HEK293 (cell line): ENCODE results near the gene CMC1.
A peak's percentile ranks its signal among the peaks of the same experiment; 100 is the strongest.

Source experiments
- GFI1B ChIP-seq: fragments of 450-650 bp; formaldehyde crosslinking; IDR thresholded peaks from 2 replicates; pipeline ENCODE4 v1.5.1; 2016; ENCODE audit warnings: missing biosample characterization, missing genetic modification characterization
- SCRT1 ChIP-seq: fragments of 450-650 bp; formaldehyde crosslinking; IDR thresholded peaks from 2 replicates; pipeline ENCODE4 v1.5.1; 2016; ENCODE audit warnings: missing biosample characterization, missing genetic modification characterization, borderline replicate concordance
- SETDB1 ChIP-seq: IDR thresholded peaks from one replicate; pipeline ENCODE4 v1.6.1; 2017; ENCODE audit warnings: mild to moderate bottlenecking, low read length, moderate library complexity, mixed read lengths; ENCODE audit not compliant: insufficient read length
- SP7 ChIP-seq: fragments of 450-650 bp; formaldehyde crosslinking; IDR thresholded peaks from 2 replicates; pipeline ENCODE4 v1.5.1; 2016; ENCODE audit warnings: missing biosample characterization, missing genetic modification characterization
- TRIM28 ChIP-seq: IDR thresholded peaks from 2 replicates; pipeline ENCODE4 v1.6.1; 2011; ENCODE audit warnings: low read length, control low read depth, borderline replicate concordance
- ZFP69B ChIP-seq: fragments of 450-650 bp; formaldehyde crosslinking; IDR thresholded peaks from 2 replicates; pipeline ENCODE4 v1.5.1; 2016; ENCODE audit warnings: missing biosample characterization, missing genetic modification characterization
- ZNF175 ChIP-seq: fragments of 450-650 bp; formaldehyde crosslinking; IDR thresholded peaks from 2 replicates; pipeline ENCODE4 v1.5.1; 2016; ENCODE audit warnings: missing biosample characterization, missing genetic modification characterization
- ZNF184 ChIP-seq: fragments of 450-650 bp; IDR thresholded peaks from 2 replicates; pipeline ENCODE4 v1.5.1; 2018; ENCODE audit warnings: missing biosample characterization, mild to moderate bottlenecking, missing genetic modification characterization
- ZNF558 ChIP-seq: fragments of 450-650 bp; formaldehyde crosslinking; IDR thresholded peaks from 2 replicates; pipeline ENCODE4 v1.5.1; 2016; ENCODE audit warnings: missing biosample characterization, missing genetic modification characterization
- ZNF585B ChIP-seq: fragments of 450-650 bp; formaldehyde crosslinking; IDR thresholded peaks from 2 replicates; pipeline ENCODE4 v1.5.1; 2016; ENCODE audit warnings: missing biosample characterization, missing genetic modification characterization
- ZNF658 ChIP-seq: fragments of 450-650 bp; formaldehyde crosslinking; IDR thresholded peaks from 2 replicates; pipeline ENCODE4; 2016; ENCODE audit warnings: missing biosample characterization, missing genetic modification characterization
- TF ChIP-seq, protein P1 (sequence below): fragments of 450-650 bp; formaldehyde crosslinking; IDR thresholded peaks from 2 replicates; pipeline ENCODE4 v1.5.1; 2016; ENCODE audit warnings: missing biosample characterization, missing genetic modification characterization
- TF ChIP-seq, protein P2 (sequence below): fragments of 450-650 bp; formaldehyde crosslinking; IDR thresholded peaks from 2 replicates; pipeline ENCODE4 v1.5.1; 2016; ENCODE audit warnings: missing biosample characterization, missing genetic modification characterization
- TF ChIP-seq, protein P3 (sequence below): IDR thresholded peaks from 2 replicates; pipeline ENCODE4 v1.6.1; 2011; ENCODE audit warnings: mild to moderate bottlenecking, low read depth, low read length, borderline replicate concordance
- TF ChIP-seq, protein P4 (sequence below): fragments of 450-650 bp; formaldehyde crosslinking; IDR thresholded peaks from 2 replicates; pipeline ENCODE4 v1.5.1; 2017; ENCODE audit warnings: missing biosample characterization, missing genetic modification characterization
- TF ChIP-seq, protein P5 (sequence below): fragments of 450-650 bp; formaldehyde crosslinking; IDR thresholded peaks from 2 replicates; pipeline ENCODE4 v1.5.1; 2016; ENCODE audit warnings: missing biosample characterization, missing genetic modification characterization

The CMC1 gene

DNA sequence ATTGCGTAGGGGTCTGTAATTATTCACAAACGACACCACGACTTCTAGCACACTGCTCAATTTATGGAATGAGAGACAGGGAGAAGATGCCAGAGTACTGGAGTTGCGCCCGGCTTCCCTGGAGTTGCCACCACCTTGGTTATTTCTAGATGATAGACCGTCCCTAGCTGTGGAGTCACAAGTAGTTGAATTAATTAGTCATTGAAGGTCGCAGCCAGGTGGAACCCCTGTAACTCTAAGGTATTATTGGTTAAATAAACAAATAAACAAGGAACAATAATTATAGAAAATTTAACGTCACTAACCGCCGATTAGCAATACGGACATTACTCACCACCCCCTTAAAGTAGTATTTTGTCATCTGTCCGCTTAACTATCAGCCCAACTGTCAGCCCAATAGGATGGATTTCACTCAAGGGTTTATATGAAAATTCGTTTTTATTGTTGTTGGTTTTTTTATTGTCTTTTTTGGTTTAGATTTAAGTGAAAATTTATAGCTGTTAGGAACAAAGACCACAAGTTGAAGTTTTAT is 108.1 kb downstream of the CMC1 start (continued):
- TF ChIP-seq, protein P1, sequence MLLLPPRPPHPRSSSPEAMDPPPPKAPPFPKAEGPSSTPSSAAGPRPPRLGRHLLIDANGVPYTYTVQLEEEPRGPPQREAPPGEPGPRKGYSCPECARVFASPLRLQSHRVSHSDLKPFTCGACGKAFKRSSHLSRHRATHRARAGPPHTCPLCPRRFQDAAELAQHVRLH (tag by site-specific recombination) = no peak
- TF ChIP-seq, protein P2, sequence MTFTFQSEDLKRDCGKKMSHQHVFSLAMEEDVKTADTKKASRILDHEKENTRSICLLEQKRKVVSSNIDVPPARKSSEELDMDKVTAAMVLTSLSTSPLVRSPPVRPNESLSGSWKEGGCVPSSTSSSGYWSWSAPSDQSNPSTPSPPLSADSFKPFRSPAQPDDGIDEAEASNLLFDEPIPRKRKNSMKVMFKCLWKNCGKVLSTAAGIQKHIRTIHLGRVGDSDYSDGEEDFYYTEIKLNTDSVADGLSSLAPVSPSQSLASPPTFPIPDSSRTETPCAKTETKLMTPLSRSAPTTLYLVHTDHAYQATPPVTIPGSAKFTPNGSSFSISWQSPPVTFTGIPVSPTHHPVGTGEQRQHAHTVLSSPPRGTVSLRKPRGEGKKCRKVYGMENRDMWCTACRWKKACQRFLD (tag by site-specific recombination) = no peak
- TF ChIP-seq, protein P3, sequence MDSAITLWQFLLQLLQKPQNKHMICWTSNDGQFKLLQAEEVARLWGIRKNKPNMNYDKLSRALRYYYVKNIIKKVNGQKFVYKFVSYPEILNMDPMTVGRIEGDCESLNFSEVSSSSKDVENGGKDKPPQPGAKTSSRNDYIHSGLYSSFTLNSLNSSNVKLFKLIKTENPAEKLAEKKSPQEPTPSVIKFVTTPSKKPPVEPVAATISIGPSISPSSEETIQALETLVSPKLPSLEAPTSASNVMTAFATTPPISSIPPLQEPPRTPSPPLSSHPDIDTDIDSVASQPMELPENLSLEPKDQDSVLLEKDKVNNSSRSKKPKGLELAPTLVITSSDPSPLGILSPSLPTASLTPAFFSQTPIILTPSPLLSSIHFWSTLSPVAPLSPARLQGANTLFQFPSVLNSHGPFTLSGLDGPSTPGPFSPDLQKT = no peak
- TF ChIP-seq GFI1B (tag by site-specific recombination) (no peak), SETDB1 (no peak), ZFP69B (no peak), SP7 (peak; percentile 36; the same call in 1 of the 2 replicates), SCRT1 (no peak), ZNF184 (tag by site-specific recombination) (no peak), ZNF558 (tag by site-specific recombination) (no peak), ZNF658 (tag by site-specific recombination) (no peak), ZNF175 (tag by site-specific recombination) (no peak), ZNF585B (no peak), TRIM28 (no peak; the same call in 1 of the 2 replicates)
- TF ChIP-seq, protein P4, sequence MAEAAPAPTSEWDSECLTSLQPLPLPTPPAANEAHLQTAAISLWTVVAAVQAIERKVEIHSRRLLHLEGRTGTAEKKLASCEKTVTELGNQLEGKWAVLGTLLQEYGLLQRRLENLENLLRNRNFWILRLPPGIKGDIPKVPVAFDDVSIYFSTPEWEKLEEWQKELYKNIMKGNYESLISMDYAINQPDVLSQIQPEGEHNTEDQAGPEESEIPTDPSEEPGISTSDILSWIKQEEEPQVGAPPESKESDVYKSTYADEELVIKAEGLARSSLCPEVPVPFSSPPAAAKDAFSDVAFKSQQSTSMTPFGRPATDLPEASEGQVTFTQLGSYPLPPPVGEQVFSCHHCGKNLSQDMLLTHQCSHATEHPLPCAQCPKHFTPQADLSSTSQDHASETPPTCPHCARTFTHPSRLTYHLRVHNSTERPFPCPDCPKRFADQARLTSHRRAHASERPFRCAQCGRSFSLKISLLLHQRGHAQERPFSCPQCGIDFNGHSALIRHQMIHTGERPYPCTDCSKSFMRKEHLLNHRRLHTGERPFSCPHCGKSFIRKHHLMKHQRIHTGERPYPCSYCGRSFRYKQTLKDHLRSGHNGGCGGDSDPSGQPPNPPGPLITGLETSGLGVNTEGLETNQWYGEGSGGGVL (tag by site-specific recombination) = no peak
- TF ChIP-seq, protein P5, sequence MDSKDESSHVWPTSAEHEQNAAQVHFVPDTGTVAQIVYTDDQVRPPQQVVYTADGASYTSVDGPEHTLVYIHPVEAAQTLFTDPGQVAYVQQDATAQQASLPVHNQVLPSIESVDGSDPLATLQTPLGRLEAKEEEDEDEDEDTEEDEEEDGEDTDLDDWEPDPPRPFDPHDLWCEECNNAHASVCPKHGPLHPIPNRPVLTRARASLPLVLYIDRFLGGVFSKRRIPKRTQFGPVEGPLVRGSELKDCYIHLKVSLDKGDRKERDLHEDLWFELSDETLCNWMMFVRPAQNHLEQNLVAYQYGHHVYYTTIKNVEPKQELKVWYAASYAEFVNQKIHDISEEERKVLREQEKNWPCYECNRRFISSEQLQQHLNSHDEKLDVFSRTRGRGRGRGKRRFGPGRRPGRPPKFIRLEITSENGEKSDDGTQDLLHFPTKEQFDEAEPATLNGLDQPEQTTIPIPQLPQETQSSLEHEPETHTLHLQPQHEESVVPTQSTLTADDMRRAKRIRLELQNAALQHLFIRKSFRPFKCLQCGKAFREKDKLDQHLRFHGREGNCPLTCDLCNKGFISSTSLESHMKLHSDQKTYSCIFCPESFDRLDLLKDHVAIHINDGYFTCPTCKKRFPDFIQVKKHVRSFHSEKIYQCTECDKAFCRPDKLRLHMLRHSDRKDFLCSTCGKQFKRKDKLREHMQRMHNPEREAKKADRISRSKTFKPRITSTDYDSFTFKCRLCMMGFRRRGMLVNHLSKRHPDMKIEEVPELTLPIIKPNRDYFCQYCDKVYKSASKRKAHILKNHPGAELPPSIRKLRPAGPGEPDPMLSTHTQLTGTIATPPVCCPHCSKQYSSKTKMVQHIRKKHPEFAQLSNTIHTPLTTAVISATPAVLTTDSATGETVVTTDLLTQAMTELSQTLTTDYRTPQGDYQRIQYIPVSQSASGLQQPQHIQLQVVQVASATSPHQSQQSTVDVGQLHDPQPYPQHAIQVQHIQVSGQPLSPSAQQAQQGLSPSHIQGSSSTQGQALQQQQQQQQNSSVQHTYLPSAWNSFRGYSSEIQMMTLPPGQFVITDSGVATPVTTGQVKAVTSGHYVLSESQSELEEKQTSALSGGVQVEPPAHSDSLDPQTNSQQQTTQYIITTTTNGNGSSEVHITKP (tag by site-specific recombination) = peak; percentile 77
